NCI-H1048 (cell line): ENCODE measurements around the gene FSTL3.
"Not testable (repeated sequence)": the region's sequence is repeated elsewhere in the genome, so short reads cannot be mapped to it uniquely, and the experiment has no call there.

Source experiments
- DNase-seq: peaks from one replicate; lab custom pipeline; 2025; lab: John Stamatoyannopoulos, UW

Gene FSTL3

DNA sequence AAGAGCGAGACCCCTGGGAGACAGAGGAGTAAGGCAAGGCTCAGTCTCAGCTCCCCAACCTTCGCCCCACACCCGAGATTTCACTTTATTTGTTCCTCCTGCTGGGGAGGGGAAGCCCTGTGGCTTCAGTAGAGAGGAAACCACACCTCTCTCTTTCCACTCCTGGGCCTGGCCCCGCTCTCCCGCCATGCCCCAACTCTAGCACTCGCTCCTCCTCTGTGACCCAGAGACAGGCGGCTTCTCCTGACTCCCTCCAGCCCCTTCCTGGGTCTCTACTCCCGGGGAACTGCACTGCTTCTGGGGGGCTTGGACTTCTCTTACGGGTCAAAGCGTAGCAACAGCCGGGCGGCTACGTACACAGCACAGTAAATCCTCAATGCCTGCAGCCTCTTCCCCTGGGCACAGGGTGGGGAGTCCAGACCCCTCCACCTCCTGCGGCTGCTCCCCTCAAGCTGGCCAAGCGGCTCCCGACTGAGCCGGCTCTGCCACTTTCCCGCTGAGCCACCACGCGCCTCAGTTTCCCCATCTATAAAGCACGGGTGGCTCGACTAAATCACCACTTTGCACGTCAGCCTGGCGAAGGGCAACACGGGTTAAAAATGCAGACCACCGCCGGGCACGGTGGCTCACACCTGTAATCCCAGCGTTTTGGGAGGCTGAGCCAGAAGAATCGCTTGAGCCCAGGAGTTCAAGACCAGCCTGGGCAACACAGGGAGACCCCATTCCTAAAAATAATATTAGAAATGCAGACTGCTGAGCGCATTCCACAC lies 14.6 kb upstream of the FSTL3 start:
- no peak for DNase-seq

DNA sequence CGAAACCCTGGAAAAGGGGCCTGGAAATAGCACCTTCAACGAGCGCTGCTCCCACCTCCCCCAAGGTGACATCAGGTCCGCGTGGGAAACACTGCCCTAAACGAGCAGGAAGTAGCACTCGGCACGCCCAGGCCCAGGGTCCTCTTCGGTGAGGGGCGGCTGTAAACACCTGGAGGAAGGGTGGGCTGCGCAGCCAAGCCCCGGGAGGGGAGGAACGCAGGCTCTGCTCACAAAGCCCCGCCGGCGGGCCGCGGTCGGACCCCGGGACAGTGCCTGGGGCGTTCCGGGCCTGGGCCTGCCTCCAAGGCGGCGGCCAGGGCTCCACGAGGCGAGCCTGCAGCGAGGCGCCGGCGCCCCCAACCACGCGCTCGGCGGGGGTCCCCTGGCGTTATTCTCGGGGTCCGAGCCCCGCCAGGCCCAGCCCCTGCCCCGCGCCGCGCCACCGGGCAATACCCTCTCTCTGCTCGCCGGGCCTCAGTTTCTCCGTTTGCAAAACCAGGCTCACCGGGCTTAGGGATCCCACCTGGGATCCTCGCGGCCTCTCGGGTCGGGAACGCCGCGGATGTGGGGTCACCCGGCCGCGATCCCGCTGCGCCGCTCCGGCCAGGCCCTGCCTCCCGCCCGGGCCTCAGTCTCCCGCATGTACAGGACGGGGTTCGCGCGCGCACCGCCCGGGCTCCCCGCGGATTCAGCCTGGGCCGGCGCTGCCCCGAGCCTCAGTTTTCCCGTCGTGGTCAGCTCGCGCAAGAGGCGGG lies 13.8 kb upstream of the FSTL3 start:
- DNase-seq = no peak

DNA sequence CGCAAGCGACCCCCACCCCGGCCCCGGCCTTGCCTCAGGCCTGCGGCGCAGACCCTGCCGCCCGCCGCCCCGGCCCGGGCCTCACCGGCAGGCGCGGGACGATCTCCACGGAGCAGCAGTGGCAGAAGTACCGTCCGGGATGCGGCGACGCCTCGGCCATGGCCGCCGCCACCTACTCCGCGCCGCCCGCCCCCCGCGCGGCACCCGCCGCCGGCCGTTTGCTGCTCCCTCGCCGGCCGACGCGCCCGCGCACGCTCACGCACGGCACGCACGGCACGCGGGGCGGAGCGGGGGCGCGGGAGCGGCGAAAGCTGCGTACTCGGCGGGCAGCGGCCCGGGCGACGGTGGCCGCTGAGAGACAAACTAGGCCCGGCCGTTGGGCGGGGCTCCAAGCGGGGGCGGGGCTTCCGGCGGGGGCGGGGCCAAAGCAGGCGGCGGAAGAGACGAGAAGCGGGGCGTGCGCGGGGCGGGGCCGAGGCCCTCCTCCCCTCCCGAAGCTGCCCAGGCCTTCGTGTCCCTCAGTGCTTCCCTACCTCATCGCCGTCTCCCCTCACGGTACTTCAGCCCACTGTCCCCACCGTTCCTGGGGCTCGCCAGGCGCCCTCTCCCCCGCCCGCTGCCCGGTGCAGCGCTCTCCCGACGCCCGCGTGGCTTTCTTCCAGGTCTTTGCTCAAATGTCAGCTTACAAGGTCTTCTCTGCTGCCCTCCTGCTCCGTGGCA lies 13.1 kb upstream of the FSTL3 start, which contains the start of gene RNF126:
Gene RNF126, minus strand, starts transcription at position 253 of the 720 bp plus-strand sequence. Its CDS starts 93 bp downstream, at position 160.
- DNase-seq = peak; percentile 91

- DNase-seq = no peak
Measured at GRCh38 chr19:663682-664117, 12.5 kb upstream of the FSTL3 start.

DNA sequence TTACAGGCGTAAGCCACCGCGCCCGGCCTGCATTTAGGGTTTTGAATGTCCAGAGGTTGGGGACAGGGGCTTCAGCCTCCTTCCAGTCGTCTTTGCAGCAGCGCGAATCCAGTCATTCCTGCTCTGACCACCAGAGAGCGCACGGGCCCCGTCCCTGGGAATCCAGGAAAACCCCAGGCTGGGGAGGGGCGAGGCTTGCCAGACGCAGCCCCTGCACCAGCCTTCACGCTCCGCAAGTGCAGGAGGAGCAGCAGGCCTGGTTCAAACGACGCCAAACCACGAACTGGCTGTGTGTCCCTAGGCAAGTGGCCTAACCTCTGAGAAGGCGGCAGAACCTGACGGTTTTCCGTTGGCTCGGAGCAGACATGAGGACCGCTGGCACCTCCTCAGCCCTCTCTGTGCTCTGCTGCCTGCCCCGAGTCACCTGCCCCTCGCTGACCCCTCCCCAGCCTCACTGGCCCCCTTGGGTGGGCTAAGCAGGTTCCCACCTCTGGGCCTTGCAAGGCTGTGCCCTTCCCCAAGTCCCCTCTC lies 11.2 kb upstream of the FSTL3 start:
- peak; percentile 67 for DNase-seq

- not testable (repeated sequence) for DNase-seq
Measured at GRCh38 chr19:666985-667573, 9.1 kb upstream of the FSTL3 start.

DNA sequence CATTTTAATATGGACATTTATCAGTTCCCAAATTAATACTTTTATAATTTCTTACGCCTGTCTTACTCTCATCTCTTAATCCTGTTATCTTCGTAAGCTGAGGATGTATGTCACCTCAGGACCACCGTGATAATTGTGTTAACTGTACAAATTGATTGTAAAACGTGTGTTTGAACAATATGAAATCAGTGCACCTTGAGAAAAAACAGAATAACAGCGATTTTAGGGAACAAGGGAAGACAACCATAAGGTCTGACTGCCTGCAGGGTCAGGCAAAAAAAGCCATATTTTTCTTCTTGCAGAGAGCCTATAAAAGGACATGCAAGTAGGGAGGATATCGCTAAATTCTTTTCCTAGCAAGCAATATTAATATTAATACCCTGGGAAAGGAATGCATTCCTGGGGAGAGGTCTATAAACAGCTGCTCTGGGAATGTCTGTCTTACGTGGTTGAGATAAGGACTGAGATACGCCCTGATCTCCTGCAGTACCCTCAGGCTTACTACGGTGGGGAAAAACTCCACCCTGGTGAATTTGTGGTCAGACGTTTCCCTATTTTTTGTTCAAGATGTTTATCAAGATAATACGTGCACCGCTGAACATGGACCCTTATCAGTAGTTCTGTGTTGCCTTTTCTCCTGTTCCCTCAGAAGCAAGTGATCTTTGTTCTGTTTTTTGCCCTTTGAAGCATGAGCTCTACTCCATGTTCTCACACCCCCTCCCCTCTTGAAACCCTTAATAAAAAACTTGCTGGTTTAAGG lies 7.3 kb upstream of the FSTL3 start:
- not testable (repeated sequence) for DNase-seq

- no peak for DNase-seq
Measured at GRCh38 chr19:670609-671075, 5.5 kb upstream of the FSTL3 start.

- DNase-seq = no peak
Measured at GRCh38 chr19:674282-675151, 1.7 kb upstream of the FSTL3 start.

- no peak for DNase-seq
Measured at GRCh38 chr19:676007-676338, 219 bp upstream of the FSTL3 start.

DNA sequence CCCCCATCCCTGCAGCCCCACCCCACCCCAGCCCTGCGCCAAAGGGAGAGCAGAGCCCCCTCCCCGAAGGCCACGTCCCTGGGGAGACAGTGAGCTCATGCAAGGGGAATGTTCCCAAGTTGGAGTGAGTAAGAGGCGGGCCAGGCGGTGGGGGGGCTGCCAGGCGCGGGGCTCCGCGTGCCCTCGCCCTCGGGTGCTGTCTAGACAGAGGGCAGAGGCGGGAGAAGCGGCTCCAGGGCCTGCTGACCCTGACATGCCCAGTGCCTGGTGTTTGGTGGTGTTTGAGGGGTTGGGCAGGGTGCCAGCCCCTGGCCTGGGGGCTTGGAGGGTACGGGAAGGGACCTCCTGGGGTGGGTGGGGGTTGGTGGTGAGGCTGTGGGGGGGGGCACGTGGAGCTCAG lies 1.0 kb downstream of the FSTL3 start:
- DNase-seq = no peak

DNA sequence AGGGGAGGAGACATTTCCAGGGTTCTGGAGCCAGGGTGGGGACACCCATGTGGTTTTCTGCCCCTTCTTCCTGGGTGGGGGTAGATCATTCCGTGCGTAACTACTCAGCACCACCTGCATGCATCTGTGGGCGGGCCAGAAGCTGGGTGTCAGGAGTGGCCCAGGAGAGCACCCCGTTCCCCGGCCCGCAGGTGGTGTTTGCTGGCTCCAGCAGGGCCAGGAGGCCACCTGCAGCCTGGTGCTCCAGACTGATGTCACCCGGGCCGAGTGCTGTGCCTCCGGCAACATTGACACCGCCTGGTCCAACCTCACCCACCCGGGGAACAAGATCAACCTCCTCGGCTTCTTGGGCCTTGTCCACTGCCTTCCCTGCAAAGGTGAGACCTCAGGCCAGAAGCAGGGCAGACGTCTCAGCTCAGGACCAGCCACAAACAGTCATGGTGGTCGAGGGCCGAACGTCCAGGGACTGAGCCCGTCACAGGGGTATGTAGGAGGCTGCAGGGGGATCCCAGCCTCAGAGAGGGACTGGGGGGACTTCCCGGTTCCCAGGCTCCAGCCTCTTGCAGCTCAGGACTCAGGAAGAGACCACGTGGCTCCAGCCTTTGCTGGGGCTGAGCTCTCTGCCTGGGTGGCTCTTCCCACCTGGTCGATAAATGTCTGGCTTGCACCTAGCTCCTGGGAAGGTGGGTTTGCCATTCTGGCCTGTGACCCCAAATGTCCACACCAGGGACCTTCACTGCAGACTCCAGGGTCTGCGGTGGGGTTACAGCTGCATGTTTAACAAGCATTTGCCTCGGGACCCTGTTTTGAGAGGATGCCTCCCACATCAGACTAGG lies 1.6 kb downstream of the FSTL3 start:
- no peak for DNase-seq

- DNase-seq = no peak
Measured at GRCh38 chr19:678791-679388, 2.7 kb downstream of the FSTL3 start.

GRCh38 chr19:679418-680286 lies 3.5 kb downstream of the FSTL3 start:
- DNase-seq = no peak

DNA sequence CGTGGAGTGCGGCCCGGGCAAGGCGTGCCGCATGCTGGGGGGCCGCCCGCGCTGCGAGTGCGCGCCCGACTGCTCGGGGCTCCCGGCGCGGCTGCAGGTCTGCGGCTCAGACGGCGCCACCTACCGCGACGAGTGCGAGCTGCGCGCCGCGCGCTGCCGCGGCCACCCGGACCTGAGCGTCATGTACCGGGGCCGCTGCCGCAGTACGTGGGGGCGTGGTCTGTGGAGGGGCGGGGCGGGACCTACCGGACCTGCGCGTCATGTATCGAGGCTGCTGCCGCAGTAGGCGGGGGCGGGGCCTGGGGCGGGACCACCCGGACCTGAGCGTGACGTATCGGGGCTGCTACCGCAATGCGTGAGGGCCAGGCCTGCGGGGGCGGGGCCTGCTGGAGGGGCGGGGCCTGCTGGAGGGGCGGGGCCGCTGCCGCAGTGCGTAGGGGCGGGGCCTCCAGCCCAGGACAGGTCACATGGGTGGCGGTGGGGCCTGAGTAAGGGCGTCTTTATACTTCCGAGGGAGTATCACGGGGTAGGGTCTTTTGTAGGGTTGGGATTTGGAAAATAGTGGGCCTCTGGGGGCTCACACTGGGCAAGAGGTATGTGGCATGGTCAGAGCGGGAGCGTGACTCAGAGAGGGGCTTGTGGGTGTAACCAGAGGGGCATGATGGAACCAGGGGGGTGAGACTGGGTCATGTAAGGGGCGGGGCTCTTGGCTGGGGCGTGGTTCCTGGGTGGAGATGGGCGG lies 4.3 kb downstream of the FSTL3 start:
- peak; percentile 89 for DNase-seq

GRCh38 chr19:681029-682019 lies 5.1 kb downstream of the FSTL3 start:
- peak; percentile 68 for DNase-seq
